Measurements from ENCODE around the gene SCUBE1.

DNA sequence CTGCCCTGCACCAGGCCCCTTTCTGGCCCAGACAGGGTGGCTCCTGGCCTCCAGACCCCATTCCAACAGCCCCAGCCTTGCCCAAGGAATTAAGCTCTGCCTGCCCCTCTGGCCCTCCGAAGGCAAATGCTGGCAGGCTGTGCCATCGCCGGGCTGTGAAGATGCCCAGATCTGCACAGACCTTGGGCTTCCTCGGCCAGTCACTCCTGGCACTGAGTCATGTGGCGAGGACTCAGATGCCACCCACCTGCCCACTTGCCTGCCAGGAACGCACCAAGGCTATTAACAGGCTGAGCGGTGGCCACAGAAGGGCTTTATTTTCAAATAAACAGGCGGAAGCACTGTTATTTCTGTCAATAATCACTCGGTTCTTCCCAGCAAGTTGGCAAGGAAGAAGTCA, 105.9 kb downstream of the SCUBE1 start:
- TF ChIP-seq, protein P1, sequence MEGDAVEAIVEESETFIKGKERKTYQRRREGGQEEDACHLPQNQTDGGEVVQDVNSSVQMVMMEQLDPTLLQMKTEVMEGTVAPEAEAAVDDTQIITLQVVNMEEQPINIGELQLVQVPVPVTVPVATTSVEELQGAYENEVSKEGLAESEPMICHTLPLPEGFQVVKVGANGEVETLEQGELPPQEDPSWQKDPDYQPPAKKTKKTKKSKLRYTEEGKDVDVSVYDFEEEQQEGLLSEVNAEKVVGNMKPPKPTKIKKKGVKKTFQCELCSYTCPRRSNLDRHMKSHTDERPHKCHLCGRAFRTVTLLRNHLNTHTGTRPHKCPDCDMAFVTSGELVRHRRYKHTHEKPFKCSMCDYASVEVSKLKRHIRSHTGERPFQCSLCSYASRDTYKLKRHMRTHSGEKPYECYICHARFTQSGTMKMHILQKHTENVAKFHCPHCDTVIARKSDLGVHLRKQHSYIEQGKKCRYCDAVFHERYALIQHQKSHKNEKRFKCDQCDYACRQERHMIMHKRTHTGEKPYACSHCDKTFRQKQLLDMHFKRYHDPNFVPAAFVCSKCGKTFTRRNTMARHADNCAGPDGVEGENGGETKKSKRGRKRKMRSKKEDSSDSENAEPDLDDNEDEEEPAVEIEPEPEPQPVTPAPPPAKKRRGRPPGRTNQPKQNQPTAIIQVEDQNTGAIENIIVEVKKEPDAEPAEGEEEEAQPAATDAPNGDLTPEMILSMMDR (conservative IDR thresholded peaks at IDR 0.05), result no peak
- TF ChIP-seq EZH2 (IDR thresholded peaks at IDR 0.05; ENCODE audit: low read depth), result no peak

Data from PC-9 (cell line).